HG03460 (cell line): Measurements from ENCODE around the gene MPC2.
A peak's percentile ranks its signal among the peaks of the same experiment; 100 is the strongest.
"Not testable (repeated sequence)": the region's sequence is repeated elsewhere in the genome, so short reads cannot be mapped to it uniquely, and the experiment has no call there.

Experiments used
- ATAC-seq: cut with Tn5 transposase; IDR thresholded peaks from one replicate; pipeline ENCODE4 v1.9.1; 2021; ENCODE audit not compliant: unreplicated experiment

The MPC2 gene

DNA sequence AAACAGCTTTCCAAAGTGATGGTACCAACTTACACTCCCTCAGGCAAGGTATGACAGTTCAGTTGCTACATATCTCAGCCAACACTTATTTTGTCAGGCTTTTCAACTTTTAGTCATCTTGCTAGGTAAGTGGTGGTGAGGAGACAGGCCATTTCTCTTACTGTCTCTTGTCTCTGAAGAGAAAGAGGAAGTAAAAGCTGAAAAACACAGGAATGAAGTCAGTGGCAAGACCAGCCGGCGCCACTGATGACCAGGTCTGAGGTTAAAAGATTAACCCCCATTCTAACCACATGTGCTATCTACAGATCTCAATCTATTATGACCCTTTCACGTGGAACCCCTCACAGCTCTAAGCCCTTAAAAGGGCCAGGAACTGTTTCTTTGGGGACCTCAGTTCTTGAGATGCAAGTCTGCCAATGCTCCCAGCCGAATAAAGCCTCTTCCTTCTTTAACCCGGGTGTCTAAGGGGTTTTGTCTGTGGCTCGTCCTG lies 27.1 kb downstream of the MPC2 start:
- no peak for ATAC-seq

- no peak for ATAC-seq
These were observed 31.2 kb downstream of the MPC2 start for GRCh38 chr1:167905671-167906070.

- no peak for ATAC-seq
These were observed 31.7 kb downstream of the MPC2 start for GRCh38 chr1:167905182-167905581.

DNA sequence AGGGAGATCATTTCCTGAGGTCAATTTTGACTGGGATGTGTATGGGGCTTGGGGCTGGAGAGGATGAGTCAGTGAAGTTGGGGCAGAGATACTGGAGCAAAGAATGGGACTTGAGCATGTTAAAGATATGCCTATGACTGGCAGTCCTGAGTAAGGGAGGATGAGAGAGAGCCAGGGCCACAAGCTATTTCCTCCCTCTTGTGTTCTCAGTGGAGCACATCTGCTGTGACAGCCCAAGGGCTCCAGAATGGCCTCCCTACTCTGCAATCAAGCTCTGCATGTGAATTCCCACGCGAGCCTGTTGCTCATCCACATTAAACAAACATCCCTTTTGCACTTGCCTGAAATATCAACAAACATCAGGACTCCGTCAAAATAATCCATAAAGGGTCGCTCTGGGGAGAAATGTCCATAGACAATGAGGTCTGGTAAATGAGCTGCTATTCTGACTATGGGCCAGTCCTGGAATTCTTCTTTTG lies 32.2 kb downstream of the MPC2 start:
- ATAC-seq = no peak

DNA sequence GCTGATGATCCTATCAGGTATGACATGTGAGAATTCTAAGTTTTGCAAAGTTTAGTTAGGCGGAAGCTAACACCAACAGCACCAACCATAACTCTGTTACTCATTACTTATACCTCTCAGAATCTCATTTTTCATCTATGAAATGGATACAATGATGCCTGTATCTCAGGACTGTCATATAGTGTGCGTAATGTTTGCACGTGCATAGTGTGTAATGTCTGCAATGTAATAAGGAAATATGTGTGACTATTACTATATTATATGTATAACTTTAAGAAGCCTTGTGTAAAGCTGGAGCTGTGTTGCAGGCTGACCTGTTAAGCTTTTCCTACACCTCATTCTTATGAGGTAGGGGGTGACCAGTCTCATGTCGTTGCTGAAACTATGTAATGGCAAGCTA lies 36.0 kb downstream of the MPC2 start:
- ATAC-seq = no peak

- ATAC-seq = peak; percentile 87
These were observed 37.6 kb downstream of the MPC2 start for GRCh38 chr1:167899253-167899681.

DNA sequence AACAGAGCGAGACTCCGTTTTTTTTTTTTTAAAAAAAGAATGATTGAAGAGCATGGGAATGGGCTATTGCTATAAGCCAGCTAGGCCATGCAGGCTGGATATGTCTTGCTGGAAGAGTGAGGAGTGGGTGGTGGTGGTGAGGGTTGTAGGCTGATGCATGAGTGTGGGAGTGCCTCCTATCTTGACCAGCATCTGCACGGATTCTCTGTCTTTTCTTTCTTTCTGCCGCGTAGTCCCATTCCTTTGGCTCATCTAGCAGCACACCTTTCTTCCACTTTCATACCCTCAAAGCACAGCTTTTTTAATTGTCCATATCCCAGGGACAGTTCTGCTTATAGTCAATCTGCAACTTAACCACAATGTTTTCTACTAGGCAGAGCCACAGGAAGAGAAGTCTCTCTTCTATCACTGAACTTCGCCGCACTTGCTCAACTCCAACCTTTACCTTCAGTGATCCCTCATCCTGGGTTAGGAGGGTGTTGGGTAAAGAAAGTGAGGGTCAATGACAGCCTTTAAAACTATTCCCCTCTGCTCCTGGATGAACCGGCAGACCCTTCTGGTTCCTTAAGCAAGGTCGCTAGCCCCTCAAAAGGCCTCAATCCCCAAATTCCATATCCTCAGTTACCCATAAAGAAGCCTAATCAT lies 38.2 kb downstream of the MPC2 start:
- ATAC-seq = no peak

GRCh38 chr1:167893798-167894197 lies 43.1 kb downstream of the MPC2 start:
- no peak for ATAC-seq

GRCh38 chr1:167890400-167890799 lies 46.5 kb downstream of the MPC2 start:
- ATAC-seq = no peak

- ATAC-seq = not testable (repeated sequence)
These were observed 49.7 kb downstream of the MPC2 start for GRCh38 chr1:167887187-167887586.

- ATAC-seq = no peak
These were observed 54.5 kb downstream of the MPC2 start for GRCh38 chr1:167882376-167882775.

GRCh38 chr1:167881786-167882185 lies 55.1 kb downstream of the MPC2 start:
- ATAC-seq = no peak

DNA sequence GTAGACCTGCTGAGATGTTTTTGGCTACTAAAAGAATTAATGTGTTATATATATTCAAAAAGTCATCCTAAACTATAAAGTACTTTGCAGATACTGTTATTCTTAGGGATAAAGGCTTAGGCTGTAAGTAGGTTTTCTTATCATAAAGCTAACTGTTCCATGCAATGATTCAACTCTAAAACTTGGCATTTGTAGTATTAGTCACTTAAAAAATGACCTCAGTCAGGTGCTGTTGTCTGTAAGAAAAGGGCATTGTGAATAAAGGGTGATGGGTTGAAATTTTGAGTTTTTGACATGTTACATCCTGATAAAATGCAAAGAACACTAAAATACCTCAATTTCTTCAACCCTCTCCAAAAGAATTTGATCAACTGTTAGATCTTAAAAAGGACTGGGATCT lies 55.8 kb downstream of the MPC2 start:
- no peak for ATAC-seq

DNA sequence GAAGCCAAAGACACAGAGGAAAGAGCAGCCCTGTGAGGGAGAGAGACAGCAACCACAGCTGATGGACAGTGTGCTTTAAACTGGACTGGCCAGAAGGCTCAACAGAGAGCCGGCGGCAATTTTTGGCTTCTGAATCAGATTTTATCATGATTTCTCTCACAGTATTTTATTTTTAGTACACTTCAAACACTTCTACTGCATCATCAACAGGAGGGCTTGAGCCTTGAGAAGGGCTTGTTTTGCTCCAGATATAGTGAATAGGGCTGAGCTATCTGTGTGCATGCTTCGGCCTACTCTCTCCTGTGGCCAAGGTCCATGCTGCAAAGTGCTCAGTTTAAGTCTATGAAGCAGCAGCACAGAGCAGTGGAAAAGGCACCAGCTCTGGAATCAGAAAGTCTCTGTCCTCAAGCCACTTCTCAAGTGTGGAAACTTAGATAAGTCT lies 56.3 kb downstream of the MPC2 start:
- ATAC-seq = no peak

DNA sequence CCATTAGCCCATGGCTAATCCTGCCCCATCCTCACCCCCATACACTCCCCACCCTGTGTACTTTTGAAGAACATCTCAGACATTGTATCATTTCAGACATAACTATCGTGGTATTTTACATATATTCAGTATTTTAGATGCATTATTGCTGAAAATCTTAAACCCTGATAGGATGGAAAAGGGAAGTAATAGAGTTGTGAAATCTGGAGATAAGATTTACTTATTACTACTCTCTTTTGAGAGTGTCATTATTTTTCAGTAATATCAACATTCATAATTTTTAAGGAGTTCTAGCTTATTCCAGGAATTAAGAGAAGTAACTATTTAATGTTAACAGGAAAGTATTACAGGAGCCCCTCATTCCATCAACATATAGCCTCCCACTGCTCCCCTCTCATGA lies 57.4 kb downstream of the MPC2 start:
- no peak for ATAC-seq

GRCh38 chr1:167878372-167879160 lies 58.3 kb downstream of the MPC2 start:
- no peak for ATAC-seq

DNA sequence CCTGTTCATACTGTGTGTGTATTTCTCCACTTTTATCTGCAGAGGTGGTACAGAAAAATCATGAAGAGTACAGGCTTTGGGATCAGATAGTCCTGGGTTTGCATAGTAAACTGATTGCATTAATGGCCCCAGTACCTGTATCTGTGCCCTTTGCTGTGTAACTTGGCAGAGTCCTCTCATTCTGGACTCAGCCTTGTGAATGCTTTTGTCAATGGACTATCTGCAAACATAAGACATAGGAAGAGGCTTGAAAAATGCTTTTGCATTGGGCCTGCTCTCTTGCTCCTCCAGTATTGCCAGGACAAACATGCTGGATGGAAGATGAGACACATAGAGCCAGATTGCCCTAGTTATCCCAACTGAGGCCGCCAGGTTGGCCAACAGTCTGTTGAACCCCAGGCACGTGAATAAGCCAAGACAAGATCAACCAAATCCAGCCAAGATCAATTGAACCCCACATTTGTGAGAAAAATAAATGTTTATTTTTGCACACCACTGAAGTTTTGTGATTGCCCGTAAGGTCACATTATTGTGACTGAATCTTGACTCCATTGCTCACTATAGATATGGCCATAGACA lies 60.2 kb downstream of the MPC2 start:
- no peak for ATAC-seq

DNA sequence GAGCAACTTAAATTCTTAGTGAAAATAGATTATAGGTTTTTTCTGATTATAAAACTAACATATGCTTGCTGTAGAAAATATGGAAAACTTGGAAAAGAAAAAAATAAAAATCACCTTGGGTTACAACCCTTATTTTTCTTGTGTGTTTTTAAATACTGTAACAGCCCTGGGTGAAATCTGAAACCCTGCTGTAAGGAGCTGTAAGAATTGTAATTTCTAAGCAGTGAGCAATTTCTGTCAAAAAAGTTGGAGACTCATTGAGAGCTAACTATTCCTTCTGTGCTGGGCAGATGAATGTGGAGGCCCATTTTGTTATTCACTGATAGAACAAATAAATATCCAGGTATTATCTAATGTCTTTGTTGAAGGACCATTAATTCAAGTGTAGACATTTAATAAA lies 65.5 kb downstream of the MPC2 start:
- ATAC-seq = no peak

DNA sequence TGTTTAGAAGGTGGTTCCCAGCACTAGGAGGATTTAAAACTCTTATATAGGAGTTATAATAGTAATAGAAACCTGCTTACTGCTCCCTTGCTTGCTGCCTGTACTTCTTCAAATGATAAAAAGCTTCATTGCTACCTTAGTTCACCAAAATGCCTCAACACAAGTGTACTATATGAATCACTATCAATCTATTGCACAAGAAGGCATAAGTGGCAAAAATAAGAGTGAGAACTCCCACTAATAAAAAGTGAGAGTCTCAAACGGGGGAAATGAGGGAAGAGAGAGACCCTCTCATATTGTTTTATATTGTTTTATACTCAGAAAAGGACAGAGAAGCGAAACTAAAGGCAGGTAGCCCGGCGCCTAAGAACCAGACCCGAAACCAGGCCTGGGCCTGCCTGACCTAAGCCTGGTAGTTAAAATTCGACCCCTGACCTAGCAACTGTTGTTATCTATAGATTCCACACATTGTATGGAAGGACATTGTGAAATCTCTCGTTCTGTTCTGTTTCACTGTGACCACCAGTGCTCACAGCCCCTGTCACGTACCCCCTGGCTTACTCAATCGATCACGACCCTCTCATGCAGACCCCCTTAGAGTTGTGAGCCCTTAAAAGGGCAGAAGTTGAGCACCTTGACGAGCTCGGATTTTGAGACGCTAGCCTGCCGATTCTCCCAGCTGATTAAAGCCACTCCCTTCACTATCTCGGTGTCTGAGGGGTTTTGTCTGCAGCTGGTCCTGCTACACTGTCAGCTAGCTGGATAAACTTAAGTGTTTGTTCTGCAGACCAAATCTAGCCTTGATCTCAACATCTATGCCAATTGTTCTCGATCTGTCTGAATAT lies 67.5 kb downstream of the MPC2 start:
- not testable (repeated sequence) for ATAC-seq

- not testable (repeated sequence) for ATAC-seq
These were observed 70.0 kb downstream of the MPC2 start for GRCh38 chr1:167866739-167867414.
